ENCODE data around the gene STK26.
"Not testable (repeated sequence)": the region's sequence is repeated elsewhere in the genome, so short reads cannot be mapped to it uniquely, and the experiment has no call there.

Gene STK26

DNA sequence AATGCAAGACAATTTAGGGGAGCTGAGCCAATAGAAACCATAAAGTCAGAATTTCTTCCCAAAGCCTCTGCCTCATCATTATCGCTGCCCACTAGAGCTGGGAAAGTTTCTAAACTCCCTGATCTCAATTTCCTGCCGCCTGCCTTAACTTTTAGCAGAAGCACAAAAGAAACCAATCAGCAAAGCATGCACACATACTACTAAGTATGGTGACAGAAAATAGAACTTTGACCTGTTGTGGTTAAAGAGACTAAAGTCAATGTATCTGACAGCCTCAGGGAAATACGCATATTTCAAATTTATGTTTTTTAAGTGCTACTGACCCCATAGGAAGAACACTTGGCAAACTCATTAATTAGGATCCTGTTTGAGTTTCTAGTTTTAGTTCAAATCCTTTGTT is 10.1 kb downstream of the STK26 start:
- no peak overlapping the region for H3K27ac ChIP-seq (ENCODE audit: low read depth in 2 of 2, low read length in 2 of 2)
- H3K9ac ChIP-seq (ENCODE audit: low read depth in 1 of 2, low read length in 2 of 2): no peak overlapping the region
- no peaks in the 10 kb centered on the region for H3K36me3 ChIP-seq (ENCODE audit: control insufficient read depth in 2 of 2, insufficient read depth in 2 of 2, low read length in 2 of 2)
- no peaks in the 10 kb centered on the region for H3K9me3 ChIP-seq (ENCODE audit: control insufficient read depth in 2 of 2, low read length in 2 of 2)
- H3K4me3 ChIP-seq (ENCODE audit: low read length in 2 of 2): no peak overlapping the region
- no peaks in the 10 kb centered on the region for H3K4me1 ChIP-seq (ENCODE audit: control insufficient read depth in 2 of 2, insufficient read depth in 2 of 2, low read length in 2 of 2)
- peaks cover 0 to 4% of the 10 kb centered on the region in 2 donors for H3K27me3 ChIP-seq (ENCODE audit: control insufficient read depth in 2 of 2, insufficient read depth in 2 of 2, low read length in 2 of 2)

DNA sequence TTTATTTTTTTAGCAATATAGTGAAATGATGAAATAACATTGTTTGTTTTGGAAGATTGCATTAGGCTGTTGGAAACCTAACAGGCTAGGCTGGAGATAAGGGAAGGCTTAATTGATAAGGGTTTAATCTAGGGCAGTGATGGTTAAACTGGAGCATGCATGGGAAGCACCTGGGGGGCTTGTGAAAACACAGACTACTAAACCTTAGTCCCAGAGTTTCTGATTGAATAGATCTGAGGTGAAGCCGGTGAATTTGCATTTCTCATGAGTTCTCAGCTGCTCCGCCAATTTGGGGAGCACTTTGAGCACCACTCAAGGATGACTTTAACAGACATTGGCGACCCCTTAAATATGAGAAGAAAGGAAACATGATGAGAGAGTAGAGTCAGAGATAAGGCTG is 11.5 kb downstream of the STK26 start:
- Histone ChIP-seq H3K9me3 (ENCODE audit: control insufficient read depth in 2 of 2, low read length in 2 of 2) (no peaks in the 10 kb centered on the region), H3K9ac (ENCODE audit: low read depth in 1 of 2, low read length in 2 of 2) (no peak overlapping the region), H3K4me3 (ENCODE audit: low read length in 2 of 2) (no peak overlapping the region), H3K27ac (ENCODE audit: low read depth in 2 of 2, low read length in 2 of 2) (no peak overlapping the region), H3K4me1 (ENCODE audit: control insufficient read depth in 2 of 2, insufficient read depth in 2 of 2, low read length in 2 of 2) (no peaks in the 10 kb centered on the region), H3K27me3 (ENCODE audit: control insufficient read depth in 2 of 2, insufficient read depth in 2 of 2, low read length in 2 of 2) (peaks cover 0 to 4% of the 10 kb centered on the region in 2 donors), H3K36me3 (ENCODE audit: control insufficient read depth in 2 of 2, insufficient read depth in 2 of 2, low read length in 2 of 2) (no peaks in the 10 kb centered on the region)

GRCh38 chrX:132037479-132037993 is 14.4 kb downstream of the STK26 start:
- Histone ChIP-seq H3K27ac (ENCODE audit: low read depth in 2 of 2, low read length in 2 of 2) (no peak overlapping the region), H3K9me3 (ENCODE audit: control insufficient read depth in 2 of 2, low read length in 2 of 2) (no peaks in the 10 kb centered on the region), H3K27me3 (ENCODE audit: control insufficient read depth in 2 of 2, insufficient read depth in 2 of 2, low read length in 2 of 2) (peaks cover 0 to 9% of the 10 kb centered on the region in 2 donors), H3K36me3 (ENCODE audit: control insufficient read depth in 2 of 2, insufficient read depth in 2 of 2, low read length in 2 of 2) (no peaks in the 10 kb centered on the region), H3K9ac (ENCODE audit: low read depth in 1 of 2, low read length in 2 of 2) (no peak overlapping the region), H3K4me1 (ENCODE audit: control insufficient read depth in 2 of 2, insufficient read depth in 2 of 2, low read length in 2 of 2) (no peaks in the 10 kb centered on the region), H3K4me3 (ENCODE audit: low read length in 2 of 2) (no peak overlapping the region)

- Histone ChIP-seq H3K27me3 (ENCODE audit: control insufficient read depth in 2 of 2, insufficient read depth in 2 of 2, low read length in 2 of 2) (peaks cover 0 to 9% of the 10 kb centered on the region in 2 donors), H3K9ac (ENCODE audit: low read depth in 1 of 2, low read length in 2 of 2) (no peak overlapping the region), H3K36me3 (ENCODE audit: control insufficient read depth in 2 of 2, insufficient read depth in 2 of 2, low read length in 2 of 2) (no peaks in the 10 kb centered on the region), H3K9me3 (ENCODE audit: control insufficient read depth in 2 of 2, low read length in 2 of 2) (no peaks in the 10 kb centered on the region), H3K4me3 (ENCODE audit: low read length in 2 of 2) (no peak overlapping the region), H3K27ac (ENCODE audit: low read depth in 2 of 2, low read length in 2 of 2) (no peak overlapping the region), H3K4me1 (ENCODE audit: control insufficient read depth in 2 of 2, insufficient read depth in 2 of 2, low read length in 2 of 2) (no peaks in the 10 kb centered on the region)
Observed at GRCh38 chrX:132040066-132040465, 17.0 kb downstream of the STK26 start.

- Histone ChIP-seq H3K36me3 (ENCODE audit: control insufficient read depth in 2 of 2, insufficient read depth in 2 of 2, low read length in 2 of 2) (no peaks in the 10 kb centered on the region), H3K4me1 (ENCODE audit: control insufficient read depth in 2 of 2, insufficient read depth in 2 of 2, low read length in 2 of 2) (no peaks in the 10 kb centered on the region), H3K27ac (ENCODE audit: low read depth in 2 of 2, low read length in 2 of 2) (no peak overlapping the region), H3K9me3 (ENCODE audit: control insufficient read depth in 2 of 2, low read length in 2 of 2) (no peaks in the 10 kb centered on the region), H3K27me3 (ENCODE audit: control insufficient read depth in 2 of 2, insufficient read depth in 2 of 2, low read length in 2 of 2) (peaks cover 0 to 6% of the 10 kb centered on the region in 2 donors), H3K9ac (ENCODE audit: low read depth in 1 of 2, low read length in 2 of 2) (no peak overlapping the region), H3K4me3 (ENCODE audit: low read length in 2 of 2) (no peak overlapping the region)
Observed at GRCh38 chrX:132041015-132041414, 17.9 kb downstream of the STK26 start.

DNA sequence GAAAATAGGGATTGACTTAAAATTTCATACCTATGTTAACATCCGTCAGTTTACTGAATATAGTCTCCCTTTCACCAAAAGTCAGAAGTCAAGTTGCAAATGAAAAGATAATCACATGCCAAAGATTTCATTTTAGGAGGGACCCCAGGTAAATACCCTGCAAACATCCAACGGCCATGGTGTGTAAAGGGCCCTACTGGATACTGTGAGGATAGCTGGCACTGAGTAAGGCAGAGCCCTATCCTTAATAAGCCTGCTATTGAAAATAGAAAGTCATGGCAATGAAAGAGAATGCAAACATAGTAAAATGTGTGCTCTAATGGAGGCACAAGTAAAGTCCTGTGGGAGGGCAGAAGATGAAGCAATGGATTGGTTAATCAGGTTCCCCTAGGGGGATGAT is 20.9 kb downstream of the STK26 start:
- Histone ChIP-seq H3K36me3 (ENCODE audit: control insufficient read depth in 2 of 2, insufficient read depth in 2 of 2, low read length in 2 of 2) (no peaks in the 10 kb centered on the region), H3K27ac (ENCODE audit: low read depth in 2 of 2, low read length in 2 of 2) (no peak overlapping the region), H3K9me3 (ENCODE audit: control insufficient read depth in 2 of 2, low read length in 2 of 2) (no peaks in the 10 kb centered on the region), H3K9ac (ENCODE audit: low read depth in 1 of 2, low read length in 2 of 2) (no peak overlapping the region), H3K27me3 (ENCODE audit: control insufficient read depth in 2 of 2, insufficient read depth in 2 of 2, low read length in 2 of 2) (peaks cover 0 to 4% of the 10 kb centered on the region in 2 donors), H3K4me3 (ENCODE audit: low read length in 2 of 2) (no peak overlapping the region), H3K4me1 (ENCODE audit: control insufficient read depth in 2 of 2, insufficient read depth in 2 of 2, low read length in 2 of 2) (no peaks in the 10 kb centered on the region)

GRCh38 chrX:132044953-132045352 is 21.9 kb downstream of the STK26 start:
- H3K9me3 ChIP-seq (ENCODE audit: control insufficient read depth in 2 of 2, low read length in 2 of 2): no peaks in the 10 kb centered on the region
- no peak overlapping the region for H3K9ac ChIP-seq (ENCODE audit: low read depth in 1 of 2, low read length in 2 of 2)
- H3K36me3 ChIP-seq (ENCODE audit: control insufficient read depth in 2 of 2, insufficient read depth in 2 of 2, low read length in 2 of 2): no peaks in the 10 kb centered on the region
- no peak overlapping the region for H3K27ac ChIP-seq (ENCODE audit: low read depth in 2 of 2, low read length in 2 of 2)
- no peak overlapping the region for H3K4me3 ChIP-seq (ENCODE audit: low read length in 2 of 2)
- H3K27me3 ChIP-seq (ENCODE audit: control insufficient read depth in 2 of 2, insufficient read depth in 2 of 2, low read length in 2 of 2): peaks cover 0 to 3% of the 10 kb centered on the region in 2 donors
- no peaks in the 10 kb centered on the region for H3K4me1 ChIP-seq (ENCODE audit: control insufficient read depth in 2 of 2, insufficient read depth in 2 of 2, low read length in 2 of 2)

DNA sequence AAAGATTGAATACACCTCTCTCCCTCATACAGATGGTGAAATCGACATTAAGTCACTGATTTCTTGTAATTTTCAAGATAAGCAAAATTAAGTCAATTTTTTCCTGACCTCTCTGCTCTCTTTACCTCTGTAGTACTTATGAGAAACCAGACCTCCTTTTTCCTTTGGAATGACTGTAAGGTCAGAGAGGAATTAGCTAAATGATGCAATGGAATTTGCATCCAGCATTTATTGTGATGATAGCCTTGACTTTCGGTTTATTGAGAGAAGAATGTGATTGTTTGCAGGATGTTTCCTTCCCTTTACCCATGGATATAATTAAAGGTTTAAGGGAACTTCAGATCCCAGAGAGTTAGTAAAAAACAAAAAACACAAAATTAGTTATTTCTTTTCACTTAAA is 22.4 kb downstream of the STK26 start:
- Histone ChIP-seq H3K27ac (ENCODE audit: low read depth in 2 of 2, low read length in 2 of 2) (no peak overlapping the region), H3K36me3 (ENCODE audit: control insufficient read depth in 2 of 2, insufficient read depth in 2 of 2, low read length in 2 of 2) (no peaks in the 10 kb centered on the region), H3K9ac (ENCODE audit: low read depth in 1 of 2, low read length in 2 of 2) (no peak overlapping the region), H3K9me3 (ENCODE audit: control insufficient read depth in 2 of 2, low read length in 2 of 2) (no peaks in the 10 kb centered on the region), H3K4me3 (ENCODE audit: low read length in 2 of 2) (no peak overlapping the region), H3K4me1 (ENCODE audit: control insufficient read depth in 2 of 2, insufficient read depth in 2 of 2, low read length in 2 of 2) (no peaks in the 10 kb centered on the region), H3K27me3 (ENCODE audit: control insufficient read depth in 2 of 2, insufficient read depth in 2 of 2, low read length in 2 of 2) (no peaks in the 10 kb centered on the region)

DNA sequence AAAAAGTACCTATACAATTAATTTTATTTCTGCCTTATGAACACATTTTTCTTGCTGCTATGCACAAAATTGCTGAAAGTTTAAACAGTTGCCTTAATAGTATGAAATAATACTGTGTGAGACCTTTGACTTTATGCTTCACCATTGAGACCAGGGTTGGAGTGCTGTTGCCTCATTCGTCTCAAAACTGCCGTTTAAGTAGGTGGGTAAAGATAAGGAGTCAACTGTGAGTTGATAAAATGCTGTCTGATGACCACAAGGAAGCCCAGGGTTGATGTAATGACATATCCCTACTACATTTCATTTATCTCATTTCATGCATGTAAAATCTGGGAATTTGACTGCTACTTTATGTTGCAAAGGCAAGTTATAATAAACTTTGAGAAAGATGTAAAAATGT is 23.4 kb downstream of the STK26 start:
- Histone ChIP-seq H3K9me3 (ENCODE audit: control insufficient read depth in 2 of 2, low read length in 2 of 2) (no peaks in the 10 kb centered on the region), H3K9ac (ENCODE audit: low read depth in 1 of 2, low read length in 2 of 2) (no peak overlapping the region), H3K4me3 (ENCODE audit: low read length in 2 of 2) (no peak overlapping the region), H3K27ac (ENCODE audit: low read depth in 2 of 2, low read length in 2 of 2) (no peak overlapping the region), H3K4me1 (ENCODE audit: control insufficient read depth in 2 of 2, insufficient read depth in 2 of 2, low read length in 2 of 2) (no peaks in the 10 kb centered on the region), H3K36me3 (ENCODE audit: control insufficient read depth in 2 of 2, insufficient read depth in 2 of 2, low read length in 2 of 2) (no peaks in the 10 kb centered on the region), H3K27me3 (ENCODE audit: control insufficient read depth in 2 of 2, insufficient read depth in 2 of 2, low read length in 2 of 2) (no peaks in the 10 kb centered on the region)

DNA sequence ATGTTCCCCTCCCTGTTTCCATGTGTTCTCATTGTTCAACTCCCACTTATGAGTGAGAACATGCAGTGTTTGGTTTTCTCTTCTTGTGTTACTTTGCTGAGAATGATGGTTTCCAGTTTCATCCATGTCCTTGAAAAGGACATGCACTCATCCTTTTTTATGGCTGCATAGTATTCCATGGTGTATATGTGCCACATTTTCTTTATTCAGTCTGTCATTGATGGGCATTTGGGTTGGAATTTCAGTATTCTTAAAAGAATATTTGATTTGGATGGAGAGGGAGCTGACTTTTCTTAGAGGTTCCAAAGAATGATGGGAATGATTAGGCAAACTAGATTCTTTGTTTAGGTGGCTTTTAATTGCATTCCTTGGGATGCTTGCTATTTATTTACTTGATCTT is 28.7 kb downstream of the STK26 start:
- H3K9ac ChIP-seq (ENCODE audit: low read depth in 1 of 2, low read length in 2 of 2); H3K27ac ChIP-seq (ENCODE audit: low read depth in 2 of 2, low read length in 2 of 2); H3K4me1 ChIP-seq (ENCODE audit: control insufficient read depth in 2 of 2, insufficient read depth in 2 of 2, low read length in 2 of 2); H3K4me3 ChIP-seq (ENCODE audit: low read length in 2 of 2); H3K9me3 ChIP-seq (ENCODE audit: control insufficient read depth in 2 of 2, low read length in 2 of 2); H3K27me3 ChIP-seq (ENCODE audit: control insufficient read depth in 2 of 2, insufficient read depth in 2 of 2, low read length in 2 of 2); H3K36me3 ChIP-seq (ENCODE audit: control insufficient read depth in 2 of 2, insufficient read depth in 2 of 2, low read length in 2 of 2): not testable (repeated sequence)

DNA sequence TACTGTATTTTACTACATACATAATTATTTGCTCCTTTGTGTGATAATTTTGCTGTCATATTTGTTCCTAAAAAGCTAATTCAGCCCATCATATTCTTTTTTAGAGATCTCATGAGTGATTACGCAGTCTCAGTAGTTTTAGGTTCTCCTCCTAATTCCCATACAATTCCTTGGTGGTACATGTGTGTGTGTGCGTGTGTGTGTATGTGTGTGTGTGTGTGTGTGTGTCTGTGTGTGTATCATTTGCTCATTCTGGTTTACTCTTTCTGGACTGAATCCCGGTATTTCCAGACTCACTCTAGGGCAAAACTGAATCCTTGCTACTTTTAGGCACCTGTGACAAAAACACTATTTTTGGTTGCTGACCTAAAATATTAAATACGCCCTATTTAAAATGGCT is 34.9 kb downstream of the STK26 start:
- Histone ChIP-seq H3K36me3 (ENCODE audit: control insufficient read depth in 2 of 2, insufficient read depth in 2 of 2, low read length in 2 of 2) (no peaks in the 10 kb centered on the region), H3K4me1 (ENCODE audit: control insufficient read depth in 2 of 2, insufficient read depth in 2 of 2, low read length in 2 of 2) (no peaks in the 10 kb centered on the region), H3K9me3 (ENCODE audit: control insufficient read depth in 2 of 2, low read length in 2 of 2) (no peaks in the 10 kb centered on the region), H3K4me3 (ENCODE audit: low read length in 2 of 2) (no peak overlapping the region), H3K27ac (ENCODE audit: low read depth in 2 of 2, low read length in 2 of 2) (no peak overlapping the region), H3K27me3 (ENCODE audit: control insufficient read depth in 2 of 2, insufficient read depth in 2 of 2, low read length in 2 of 2) (peaks cover 6 to 9% of the 10 kb centered on the region in 2 donors), H3K9ac (ENCODE audit: low read depth in 1 of 2, low read length in 2 of 2) (no peak overlapping the region)

All from mucosa of rectum (tissue), 2 donors.